Measurements from ENCODE around the gene ATP1A3.

The ATP1A3 gene

GRCh38 chr19:41978470-41978869 lies 15.6 kb downstream of the ATP1A3 start:
- no peak for DNase-seq (ENCODE audit: low read depth)
- TF ChIP-seq CTCF (IDR thresholded peaks at IDR 0.05; ENCODE audit: control insufficient read depth, extremely low read depth, insufficient read depth), result no peak
- no peak overlapping the region for H3K4me3 ChIP-seq (ENCODE audit: low read depth, low read length)

GRCh38 chr19:41977916-41978315 lies 16.1 kb downstream of the ATP1A3 start:
- H3K4me3 ChIP-seq (ENCODE audit: low read depth, low read length), result no peak overlapping the region
- no peak for DNase-seq (ENCODE audit: low read depth)
- no peak for TF ChIP-seq CTCF (IDR thresholded peaks at IDR 0.05; ENCODE audit: control insufficient read depth, extremely low read depth, insufficient read depth)

GRCh38 chr19:41974652-41975051 lies 19.4 kb downstream of the ATP1A3 start:
- TF ChIP-seq CTCF (IDR thresholded peaks at IDR 0.05; ENCODE audit: control insufficient read depth, extremely low read depth, insufficient read depth), result no peak
- no peak for DNase-seq (ENCODE audit: low read depth)
- no peak overlapping the region for H3K4me3 ChIP-seq (ENCODE audit: low read depth, low read length)

- no peak for DNase-seq (ENCODE audit: low read depth)
- H3K4me3 ChIP-seq (ENCODE audit: low read depth, low read length), result no peak overlapping the region
- TF ChIP-seq CTCF (IDR thresholded peaks at IDR 0.05; ENCODE audit: control insufficient read depth, extremely low read depth, insufficient read depth), result no peak
These were observed 22.7 kb downstream of the ATP1A3 start for GRCh38 chr19:41971363-41971762.

- DNase-seq (ENCODE audit: low read depth), result no peak
- H3K4me3 ChIP-seq (ENCODE audit: low read depth, low read length), result no peak overlapping the region
- no peak for TF ChIP-seq CTCF (IDR thresholded peaks at IDR 0.05; ENCODE audit: control insufficient read depth, extremely low read depth, insufficient read depth)
These were observed 24.1 kb downstream of the ATP1A3 start for GRCh38 chr19:41969772-41970458.

GRCh38 chr19:41968751-41969595 lies 25.1 kb downstream of the ATP1A3 start:
- H3K4me3 ChIP-seq (ENCODE audit: low read depth, low read length), result no peak overlapping the region
- no peak for DNase-seq (ENCODE audit: low read depth)
- TF ChIP-seq CTCF (IDR thresholded peaks at IDR 0.05; ENCODE audit: control insufficient read depth, extremely low read depth, insufficient read depth), result no peak
